NCI-H2081 treated with DMSO at 0.1 percent for 48 hours (cell line): Measurements from ENCODE around the gene FRRS1L.
"Not testable (repeated sequence)": the region's sequence is repeated elsewhere in the genome, so short reads cannot be mapped to it uniquely, and the experiment has no call there.

Experiments
- DNase-seq: peaks from one replicate; lab custom pipeline; 2025; lab: John Stamatoyannopoulos, UW

FRRS1L gene

GRCh38 chr9:109132567-109133021 lies 34.5 kb downstream of the FRRS1L start:
- no peak for DNase-seq

GRCh38 chr9:109129470-109130197 lies 37.4 kb downstream of the FRRS1L start:
- no peak for DNase-seq

GRCh38 chr9:109126671-109127070 lies 40.4 kb downstream of the FRRS1L start:
- not testable (repeated sequence) for DNase-seq

- no peak for DNase-seq
Observed at GRCh38 chr9:109124121-109124520, 42.9 kb downstream of the FRRS1L start.

- DNase-seq: no peak
Observed at GRCh38 chr9:109122726-109123621, 44.1 kb downstream of the FRRS1L start.

- DNase-seq: no peak
Observed at GRCh38 chr9:109121232-109121796, 45.7 kb downstream of the FRRS1L start.

- DNase-seq: no peak
Observed at GRCh38 chr9:109120204-109120789, 46.8 kb downstream of the FRRS1L start.

GRCh38 chr9:109119439-109120203 lies 47.4 kb downstream of the FRRS1L start, which contains the start of gene TMEM245:
TSS of gene TMEM245 (minus strand) at chr9:109119947. CDS start at chr9:109119913, 34 bp downstream.
- peak; percentile 91 for DNase-seq

- no peak for DNase-seq
Observed at GRCh38 chr9:109118808-109119438, 48.1 kb downstream of the FRRS1L start.

GRCh38 chr9:109117856-109118807 lies 48.9 kb downstream of the FRRS1L start:
- no peak for DNase-seq

GRCh38 chr9:109115931-109116526 lies 51.0 kb downstream of the FRRS1L start:
- DNase-seq: no peak

GRCh38 chr9:109114670-109115069 lies 52.4 kb downstream of the FRRS1L start:
- DNase-seq: no peak

- no peak for DNase-seq
Observed at GRCh38 chr9:109113892-109114609, 53.0 kb downstream of the FRRS1L start.

GRCh38 chr9:109113254-109113653 lies 53.8 kb downstream of the FRRS1L start:
- DNase-seq: no peak

GRCh38 chr9:109110329-109111021 lies 56.6 kb downstream of the FRRS1L start:
- no peak for DNase-seq

- DNase-seq: no peak
Observed at GRCh38 chr9:109109967-109110328, 57.1 kb downstream of the FRRS1L start.

GRCh38 chr9:109108318-109108717 lies 58.7 kb downstream of the FRRS1L start:
- no peak for DNase-seq
